ENCODE measurements around the gene MAP3K5. TPM values are rescaled to one million over a fixed set of nuclear protein-coding genes. Genes with fewer than 3 reads are reported as not detected.

Gene MAP3K5
- total and polyA plus RNA-seq, 2 donors (not counting 1 experiment from before 2014, with no cell fraction given): 10.9 to 62.6 TPM

DNA sequence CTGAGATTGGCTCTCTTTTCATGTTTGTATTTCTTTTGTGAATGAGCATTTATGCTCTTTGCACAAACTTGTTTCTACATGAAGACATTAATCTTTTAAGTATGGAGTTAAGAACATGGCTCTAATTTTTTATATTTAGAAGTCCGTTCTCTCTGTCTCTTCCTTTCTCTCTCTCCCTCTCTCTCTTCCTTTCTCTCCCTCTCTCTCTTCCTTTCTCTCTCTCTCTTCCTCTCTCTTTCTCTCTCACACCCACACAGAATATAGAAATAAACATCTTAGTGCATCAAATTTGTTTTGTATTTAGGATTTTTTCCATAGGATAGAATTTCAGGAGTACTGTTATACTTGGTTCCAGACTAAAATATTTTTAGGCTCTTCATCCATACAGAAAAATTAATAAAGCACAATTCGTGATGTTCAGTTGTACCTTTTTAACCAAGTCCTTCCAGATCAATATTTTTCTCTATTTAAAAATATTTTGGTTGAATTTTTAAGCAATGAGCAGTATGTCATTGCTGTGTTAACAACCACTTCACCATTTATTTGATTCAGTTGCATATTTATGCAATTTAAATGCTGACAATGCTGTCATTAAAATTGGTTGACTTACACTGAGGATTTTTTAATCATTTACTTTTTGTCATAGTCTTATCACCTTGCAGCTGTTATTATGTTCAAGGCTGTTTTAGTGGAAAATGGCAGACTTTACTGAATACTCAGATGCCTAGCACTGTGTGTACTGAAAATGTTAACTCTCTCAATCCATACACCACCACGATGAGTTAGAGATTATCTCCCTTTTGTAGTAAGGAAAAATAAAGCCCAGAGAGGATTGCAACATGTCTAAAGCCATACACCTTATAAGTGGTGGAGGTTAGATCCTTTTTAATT is 129.7 kb downstream of the MAP3K5 start:
- no peak overlapping the region for H3K27ac ChIP-seq (ENCODE audit: insufficient read depth, low read length)
- no peak for DNase-seq (ENCODE audit: low read depth in 2 of 2)
- TF ChIP-seq CTCF (conservative IDR thresholded peaks at IDR 0.05 in 1 of 2, IDR thresholded peaks at IDR 0.05 in 1 of 2; ENCODE audit: low read depth in 1 of 2, low read length in 2 of 2): no peak
- no peak for TF ChIP-seq EZH2 (IDR thresholded peaks at IDR 0.05; ENCODE audit: low read length, missing control alignments)
- H3K9me3 ChIP-seq (ENCODE audit: control insufficient read depth, insufficient read depth, low read depth, low read length): no peaks in the 10 kb centered on the region
- no peaks in the 10 kb centered on the region for H3K4me1 ChIP-seq (ENCODE audit: control insufficient read depth, extremely low read depth, insufficient read depth, low read length)
- H4K20me1 ChIP-seq (ENCODE audit: control insufficient read depth, extremely low read depth, insufficient read depth, low read length): no peaks in the 10 kb centered on the region
- H3K79me2 ChIP-seq (ENCODE audit: control insufficient read depth, insufficient read depth, low read length): no peaks in the 10 kb centered on the region
- no peaks in the 10 kb centered on the region for H3K27me3 ChIP-seq (ENCODE audit: control insufficient read depth, insufficient read depth, low read length)
- H3K4me2 ChIP-seq (ENCODE audit: extremely low read depth, insufficient read depth, low read length): no peak overlapping the region
- H3K36me3 ChIP-seq (ENCODE audit: control insufficient read depth, insufficient read depth, low read length): no peaks in the 10 kb centered on the region
- no peak overlapping the region for H3K9ac ChIP-seq (ENCODE audit: insufficient read depth, low read length)
- H2AFZ ChIP-seq (ENCODE audit: low read length): no peak overlapping the region
- no peak overlapping the region for H3K4me3 ChIP-seq (replicated peaks in 1 of 4; ENCODE audit: control extremely low read depth in 1 of 4, insufficient read depth in 1 of 4, low read depth in 3 of 4, low read length in 4 of 4)

GRCh38 chr6:136660727-136661126 is 131.6 kb downstream of the MAP3K5 start:
- H3K9ac ChIP-seq (ENCODE audit: insufficient read depth, low read length): no peak overlapping the region
- H3K4me1 ChIP-seq (ENCODE audit: control insufficient read depth, extremely low read depth, insufficient read depth, low read length): no peaks in the 10 kb centered on the region
- no peak overlapping the region for H2AFZ ChIP-seq (ENCODE audit: low read length)
- TF ChIP-seq CTCF (conservative IDR thresholded peaks at IDR 0.05 in 1 of 2, IDR thresholded peaks at IDR 0.05 in 1 of 2; ENCODE audit: low read depth in 1 of 2, low read length in 2 of 2) (no peak), EZH2 (IDR thresholded peaks at IDR 0.05; ENCODE audit: low read length, missing control alignments) (no peak)
- H3K27me3 ChIP-seq (ENCODE audit: control insufficient read depth, insufficient read depth, low read length): no peaks in the 10 kb centered on the region
- no peak for DNase-seq (ENCODE audit: low read depth in 2 of 2)
- no peak overlapping the region for H3K4me3 ChIP-seq (replicated peaks in 1 of 4; ENCODE audit: control extremely low read depth in 1 of 4, insufficient read depth in 1 of 4, low read depth in 3 of 4, low read length in 4 of 4)
- H3K9me3 ChIP-seq (ENCODE audit: control insufficient read depth, insufficient read depth, low read depth, low read length): no peaks in the 10 kb centered on the region
- H3K27ac ChIP-seq (ENCODE audit: insufficient read depth, low read length): no peak overlapping the region
- H3K4me2 ChIP-seq (ENCODE audit: extremely low read depth, insufficient read depth, low read length): no peak overlapping the region
- H3K79me2 ChIP-seq (ENCODE audit: control insufficient read depth, insufficient read depth, low read length): no peaks in the 10 kb centered on the region
- H3K36me3 ChIP-seq (ENCODE audit: control insufficient read depth, insufficient read depth, low read length): no peaks in the 10 kb centered on the region
- no peaks in the 10 kb centered on the region for H4K20me1 ChIP-seq (ENCODE audit: control insufficient read depth, extremely low read depth, insufficient read depth, low read length)

- no peak overlapping the region for H3K4me3 ChIP-seq (replicated peaks in 1 of 4; ENCODE audit: control extremely low read depth in 1 of 4, insufficient read depth in 1 of 4, low read depth in 3 of 4, low read length in 4 of 4)
These were observed 132.2 kb downstream of the MAP3K5 start for GRCh38 chr6:136659991-136660499.

More at GRCh38 chr6:136659991-136660499, 132.2 kb downstream of the MAP3K5 start:
- Histone ChIP-seq H3K9me3 (ENCODE audit: control insufficient read depth, insufficient read depth, low read depth, low read length) (no peaks in the 10 kb centered on the region), H3K9ac (ENCODE audit: insufficient read depth, low read length) (no peak overlapping the region), H3K4me2 (ENCODE audit: extremely low read depth, insufficient read depth, low read length) (no peak overlapping the region), H3K79me2 (ENCODE audit: control insufficient read depth, insufficient read depth, low read length) (no peaks in the 10 kb centered on the region), H2AFZ (ENCODE audit: low read length) (no peak overlapping the region), H3K27ac (ENCODE audit: insufficient read depth, low read length) (no peak overlapping the region), H4K20me1 (ENCODE audit: control insufficient read depth, extremely low read depth, insufficient read depth, low read length) (no peaks in the 10 kb centered on the region), H3K4me1 (ENCODE audit: control insufficient read depth, extremely low read depth, insufficient read depth, low read length) (no peaks in the 10 kb centered on the region), H3K36me3 (ENCODE audit: control insufficient read depth, insufficient read depth, low read length) (no peaks in the 10 kb centered on the region), H3K27me3 (ENCODE audit: control insufficient read depth, insufficient read depth, low read length) (no peaks in the 10 kb centered on the region)
- TF ChIP-seq CTCF (conservative IDR thresholded peaks at IDR 0.05 in 1 of 2, IDR thresholded peaks at IDR 0.05 in 1 of 2; ENCODE audit: low read depth in 1 of 2, low read length in 2 of 2) (no peak), EZH2 (IDR thresholded peaks at IDR 0.05; ENCODE audit: low read length, missing control alignments) (no peak)
- DNase-seq (ENCODE audit: low read depth in 2 of 2): no peak
